Measurements from ENCODE around the gene MAP4K4.

Gene MAP4K4

DNA sequence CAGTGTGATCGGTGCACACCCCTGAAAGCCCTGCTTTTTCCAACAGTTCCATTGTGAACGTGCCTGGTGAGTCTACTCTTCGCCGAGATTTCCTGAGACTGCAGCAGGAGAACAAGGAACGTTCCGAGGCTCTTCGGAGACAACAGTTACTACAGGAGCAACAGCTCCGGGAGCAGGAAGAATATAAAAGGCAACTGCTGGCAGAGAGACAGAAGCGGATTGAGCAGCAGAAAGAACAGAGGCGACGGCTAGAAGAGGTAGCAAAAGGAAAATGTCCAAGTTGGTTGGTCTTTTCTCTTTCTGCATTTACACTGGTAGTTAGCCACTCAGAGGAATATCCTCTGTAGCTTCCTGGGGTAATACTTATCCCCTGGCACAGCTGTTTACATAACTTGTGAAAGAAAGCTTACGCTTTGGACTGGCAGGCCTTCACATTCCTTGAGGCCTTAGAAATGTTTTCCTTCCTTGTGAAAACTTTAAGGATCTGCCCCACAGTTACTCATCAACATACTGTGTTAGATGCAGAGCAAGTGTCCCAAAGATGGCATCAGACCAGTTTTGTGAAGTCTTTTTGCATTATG is 146.6 kb downstream of the MAP4K4 start:
- DNase-seq = no peak

DNA sequence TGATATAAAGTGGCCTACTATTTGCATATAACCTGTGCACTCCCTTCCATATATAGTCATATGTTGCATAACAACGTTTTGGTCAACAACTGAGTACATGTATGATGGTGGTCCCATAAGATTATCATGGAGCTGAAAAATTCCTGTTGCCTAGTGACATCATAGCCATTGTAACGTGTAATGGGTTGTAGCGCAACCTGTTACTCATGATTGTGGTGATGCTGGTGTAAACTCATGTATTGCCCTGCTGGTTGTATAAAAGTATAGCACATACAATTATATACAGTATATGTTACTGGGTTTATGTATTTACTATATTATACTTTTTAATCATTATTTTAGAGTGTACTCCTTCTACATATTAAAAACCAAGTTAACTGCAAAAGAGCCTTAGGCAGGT is 149.5 kb downstream of the MAP4K4 start:
- DNase-seq = no peak

DNA sequence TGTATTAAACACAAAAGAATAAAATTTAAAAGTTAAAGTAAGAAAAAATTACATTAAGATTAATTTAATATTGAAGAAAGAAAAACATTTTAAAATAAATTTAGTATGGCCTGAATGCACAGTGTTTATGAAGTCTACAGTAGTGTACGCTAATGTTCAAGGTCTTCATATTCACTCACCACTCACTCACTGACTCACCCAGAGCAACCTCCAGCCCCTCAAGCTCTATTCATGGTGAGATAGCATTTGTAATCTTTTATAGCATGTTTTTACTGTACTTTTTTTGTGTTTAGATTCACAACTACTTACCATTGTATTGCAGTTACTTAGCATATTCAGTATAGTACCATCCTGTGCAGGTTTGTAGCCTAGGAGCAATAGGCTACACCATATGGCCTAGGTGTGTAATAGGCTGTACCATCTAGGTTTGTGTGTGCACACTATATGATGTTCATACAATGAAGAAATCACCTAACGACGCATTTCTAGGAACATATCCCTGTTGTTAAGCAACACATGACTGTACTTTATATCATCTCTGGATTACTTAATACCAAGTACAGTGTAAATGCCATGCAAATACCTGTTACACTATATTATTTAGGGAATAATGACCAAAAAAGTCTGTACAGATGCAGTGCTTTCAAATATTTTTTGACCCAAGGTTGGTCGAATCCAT is 150.3 kb downstream of the MAP4K4 start:
- no peak for DNase-seq

DNA sequence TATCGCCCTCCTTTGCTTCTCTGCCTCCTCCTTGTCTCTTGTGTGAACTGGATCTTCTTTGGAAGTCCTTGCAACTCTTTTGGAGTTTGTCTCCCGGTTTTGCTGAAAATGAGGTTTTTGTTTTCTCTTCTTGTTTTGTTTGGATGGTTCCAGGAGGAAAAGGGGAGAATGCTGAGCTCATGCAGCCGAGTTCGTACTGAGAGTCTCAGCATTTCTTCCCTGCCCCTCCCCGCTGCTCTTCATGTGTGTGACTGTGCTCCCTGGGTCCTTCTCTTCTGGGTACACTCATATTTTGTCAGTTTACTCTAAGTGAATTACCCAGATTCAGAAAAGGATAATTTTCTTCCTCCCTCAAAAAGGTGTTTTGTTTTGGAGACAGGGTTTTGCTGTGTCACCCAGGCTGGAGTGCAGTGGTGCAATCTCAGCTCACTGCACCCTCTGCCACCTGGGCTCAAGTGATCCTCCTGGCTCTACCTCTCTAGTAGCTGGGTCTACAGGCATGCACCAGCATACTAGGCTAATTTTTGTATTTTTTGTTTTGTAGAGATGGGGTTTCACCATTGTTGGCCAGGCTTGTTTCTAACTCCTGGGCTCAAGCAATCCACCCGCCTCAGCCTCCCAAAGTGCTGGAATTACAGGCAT is 151.4 kb downstream of the MAP4K4 start:
- DNase-seq = no peak

DNA sequence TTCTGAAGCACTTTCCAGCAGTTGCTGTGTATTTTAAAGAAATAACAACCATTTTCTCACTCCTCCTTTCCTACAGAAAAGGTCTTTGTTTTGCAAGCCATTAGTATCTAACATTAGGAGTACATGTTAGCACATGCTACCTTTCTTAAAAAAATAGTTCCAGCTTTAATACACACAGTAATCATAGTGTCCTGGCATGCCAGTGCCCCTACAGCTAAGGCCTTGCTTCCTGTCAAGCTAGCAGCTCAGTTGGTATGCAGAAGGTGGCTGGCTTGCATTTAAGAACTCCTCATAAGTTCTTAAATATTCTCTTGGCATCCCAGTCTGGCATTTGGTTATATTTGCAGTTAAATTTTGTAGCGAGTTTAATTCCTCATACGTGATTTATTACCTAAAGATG is 152.9 kb downstream of the MAP4K4 start:
- no peak for DNase-seq

DNA sequence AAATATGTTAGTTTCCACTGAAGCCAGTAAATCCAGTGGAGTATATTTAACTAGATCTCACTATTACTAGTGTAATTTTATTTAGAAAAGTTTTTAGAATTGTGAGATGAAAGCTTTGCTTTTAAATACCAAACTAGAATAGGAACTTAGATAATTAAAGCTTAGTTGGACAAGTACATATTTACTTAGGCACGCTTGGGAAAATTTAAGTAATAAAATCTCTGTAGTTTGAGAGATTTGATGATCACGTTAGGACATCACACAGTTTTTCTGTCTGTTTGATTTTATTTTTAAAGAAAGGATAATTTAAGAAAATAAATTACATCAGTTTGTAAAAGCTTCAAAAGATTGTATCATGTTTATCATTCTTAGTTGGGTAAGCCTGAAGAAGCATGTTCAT is 153.5 kb downstream of the MAP4K4 start:
- no peak for DNase-seq

DNA sequence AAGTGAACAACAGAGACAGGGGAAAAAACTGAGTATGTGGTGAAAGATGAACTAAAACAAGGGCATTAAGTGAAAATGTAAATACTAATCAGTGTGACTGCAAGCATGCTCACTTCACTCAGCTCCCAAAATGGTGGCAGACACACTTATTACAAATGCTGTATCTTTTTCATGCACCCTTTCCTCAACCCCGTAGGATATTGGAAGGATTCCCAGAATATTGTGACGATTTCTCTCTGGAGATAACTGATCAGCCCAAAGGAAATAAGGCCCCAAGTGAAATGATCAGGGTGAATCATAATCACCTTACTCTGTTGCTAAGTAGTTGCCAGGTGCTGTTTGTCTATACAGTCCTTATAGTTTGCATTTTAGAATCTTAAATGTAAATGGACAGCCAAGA is 155.3 kb downstream of the MAP4K4 start:
- DNase-seq = no peak

DNA sequence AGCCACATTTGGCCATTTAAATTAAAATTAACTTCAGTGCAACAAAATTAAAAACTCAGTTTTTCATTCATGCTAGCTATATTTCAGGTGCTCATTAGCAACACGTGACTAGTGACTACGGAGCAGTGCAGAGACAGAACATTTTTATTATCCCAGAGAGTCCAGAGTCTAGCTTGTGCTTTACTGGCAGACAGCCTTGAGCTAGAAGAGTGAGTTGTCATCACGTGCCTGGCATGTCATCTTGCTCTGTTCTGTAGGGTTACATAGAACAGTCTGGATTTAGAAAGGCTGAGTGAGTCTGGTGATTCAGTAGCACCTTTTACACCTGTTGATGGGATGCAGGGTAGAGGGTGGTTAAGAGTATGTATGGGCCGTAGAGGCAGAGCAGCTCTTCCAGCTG is 157.4 kb downstream of the MAP4K4 start:
- no peak for DNase-seq

DNA sequence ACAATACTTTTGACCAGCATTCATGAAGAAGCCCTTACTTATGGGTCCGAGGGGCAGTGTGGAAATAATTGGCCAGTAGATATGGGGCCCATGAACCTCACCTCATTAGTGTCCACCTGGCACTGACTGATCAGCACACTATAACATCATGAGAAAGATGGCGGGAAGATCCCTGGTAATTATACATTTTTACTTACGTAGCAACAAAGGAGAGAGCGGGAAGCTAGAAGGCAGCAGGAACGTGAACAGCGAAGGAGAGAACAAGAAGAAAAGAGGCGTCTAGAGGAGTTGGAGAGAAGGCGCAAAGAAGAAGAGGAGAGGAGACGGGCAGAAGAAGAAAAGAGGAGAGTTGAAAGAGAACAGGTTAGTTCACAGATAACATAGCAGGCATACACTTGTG is 158.3 kb downstream of the MAP4K4 start:
- DNase-seq = no peak

DNA sequence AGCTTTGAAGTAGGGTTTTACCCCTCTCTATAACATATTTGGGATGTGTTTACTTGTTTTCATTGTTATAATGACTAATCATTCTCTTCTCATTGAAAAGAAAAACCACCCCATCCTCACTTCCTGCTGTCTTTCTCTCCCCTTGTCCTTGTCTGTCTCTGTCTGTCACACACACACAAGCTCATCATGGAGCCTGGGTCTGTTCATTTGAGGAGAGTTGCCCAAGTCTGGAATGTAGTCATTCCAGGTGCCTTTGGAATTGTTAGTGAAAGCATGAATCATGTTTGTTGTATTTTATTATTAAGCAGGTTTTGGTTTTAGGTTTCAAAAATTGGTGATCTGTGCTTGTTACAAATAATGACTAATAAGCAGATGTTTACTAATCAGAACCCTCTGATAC is 160.7 kb downstream of the MAP4K4 start:
- no peak for DNase-seq

DNA sequence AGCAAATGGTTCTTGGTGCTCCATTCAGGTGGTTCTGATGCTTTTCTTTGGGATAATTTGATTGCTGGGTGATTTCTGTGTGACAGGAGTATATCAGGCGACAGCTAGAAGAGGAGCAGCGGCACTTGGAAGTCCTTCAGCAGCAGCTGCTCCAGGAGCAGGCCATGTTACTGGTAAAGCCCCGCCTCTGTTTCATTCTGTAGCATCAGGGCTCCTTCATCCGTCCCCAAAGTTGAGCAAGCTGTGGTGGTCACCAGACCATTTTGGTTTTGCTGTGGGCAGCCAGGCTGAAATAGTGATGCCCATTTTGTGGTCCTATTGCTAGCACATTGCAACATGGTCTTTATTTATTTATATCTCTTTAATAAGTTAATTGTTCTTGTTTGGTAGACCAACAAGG is 161.4 kb downstream of the MAP4K4 start:
- no peak for DNase-seq

DNA sequence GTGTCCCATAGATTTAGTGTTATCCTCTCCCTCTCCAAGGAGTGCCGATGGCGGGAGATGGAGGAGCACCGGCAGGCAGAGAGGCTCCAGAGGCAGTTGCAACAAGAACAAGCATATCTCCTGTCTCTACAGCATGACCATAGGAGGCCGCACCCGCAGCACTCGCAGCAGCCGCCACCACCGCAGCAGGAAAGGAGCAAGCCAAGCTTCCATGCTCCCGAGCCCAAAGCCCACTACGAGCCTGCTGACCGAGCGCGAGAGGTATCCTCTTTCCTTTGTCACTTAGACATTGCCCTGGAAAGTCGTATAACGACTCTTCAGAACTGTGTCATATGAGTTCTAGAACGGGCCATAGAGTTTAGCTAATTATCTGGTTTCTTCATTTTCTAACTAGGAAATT is 162.1 kb downstream of the MAP4K4 start:
- no peak for DNase-seq

DNA sequence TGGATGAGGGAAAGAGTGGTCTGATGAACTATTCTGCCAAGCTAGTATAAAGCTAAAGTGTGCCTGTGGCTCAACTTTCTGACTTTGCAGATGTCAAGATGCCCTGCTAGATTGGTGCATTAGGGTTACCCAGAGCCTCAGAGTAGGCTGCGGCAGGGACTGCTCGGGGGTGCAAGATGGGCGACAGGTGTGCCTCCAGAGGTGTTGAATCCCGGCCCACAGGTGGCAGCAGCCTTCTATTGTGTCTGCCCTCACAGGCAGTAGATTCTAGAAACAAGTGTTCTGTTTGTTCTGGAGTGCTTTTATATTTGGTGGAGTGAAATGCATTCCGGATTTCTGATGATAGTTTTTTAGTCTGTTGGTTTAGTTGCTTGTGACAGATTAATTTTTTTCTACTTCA is 162.7 kb downstream of the MAP4K4 start:
- no peak for DNase-seq

DNA sequence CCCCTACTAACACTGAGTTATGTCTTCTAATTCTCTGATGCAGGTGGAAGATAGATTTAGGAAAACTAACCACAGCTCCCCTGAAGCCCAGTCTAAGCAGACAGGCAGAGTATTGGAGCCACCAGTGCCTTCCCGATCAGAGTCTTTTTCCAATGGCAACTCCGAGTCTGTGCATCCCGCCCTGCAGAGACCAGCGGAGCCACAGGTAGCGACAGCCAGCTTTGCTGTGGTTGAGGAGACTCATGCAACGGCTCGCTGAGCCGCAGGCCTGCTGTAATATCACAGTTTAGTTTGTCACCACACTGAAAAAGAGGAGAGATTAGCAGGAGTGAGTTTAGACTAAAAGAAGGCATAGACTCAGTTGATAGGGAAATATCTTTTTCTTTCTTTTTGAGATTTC is 163.3 kb downstream of the MAP4K4 start:
- DNase-seq = no peak

DNA sequence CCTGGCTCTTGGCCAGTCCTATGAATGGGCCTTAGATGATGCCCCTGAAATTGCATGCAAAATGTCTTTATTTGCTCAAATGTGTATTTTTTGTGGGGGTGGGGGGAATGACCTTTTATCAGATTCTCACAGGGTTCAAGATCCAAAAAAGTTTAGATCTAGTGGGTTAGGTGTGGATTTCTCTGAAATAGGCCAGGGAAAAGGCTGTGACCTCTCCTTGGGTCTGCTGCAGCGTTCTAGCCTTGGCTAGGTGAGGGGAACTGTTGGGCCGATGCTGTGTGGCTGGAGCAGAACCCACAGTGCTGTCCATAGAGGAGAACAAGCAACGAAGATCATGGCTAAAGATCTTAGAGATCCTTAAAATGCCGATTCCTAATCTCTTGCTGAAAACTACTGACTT is 163.9 kb downstream of the MAP4K4 start:
- DNase-seq = no peak

DNA sequence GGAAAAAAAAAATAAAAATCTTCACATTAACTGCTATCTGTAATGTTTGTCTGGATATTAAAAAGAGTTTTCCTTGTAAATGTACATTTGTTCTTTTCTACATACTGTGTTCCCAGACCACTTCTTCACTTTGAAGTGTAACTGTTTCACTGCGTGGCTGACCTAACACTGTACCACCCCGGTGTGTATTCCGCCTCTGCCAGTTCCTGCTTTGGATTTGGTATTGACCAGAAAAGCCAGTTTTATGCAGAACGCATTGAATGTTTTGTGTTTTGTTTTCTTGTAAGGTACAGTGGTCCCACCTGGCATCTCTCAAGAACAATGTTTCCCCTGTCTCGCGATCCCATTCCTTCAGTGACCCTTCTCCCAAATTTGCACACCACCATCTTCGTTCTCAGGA is 166.0 kb downstream of the MAP4K4 start:
- no peak for DNase-seq

DNA sequence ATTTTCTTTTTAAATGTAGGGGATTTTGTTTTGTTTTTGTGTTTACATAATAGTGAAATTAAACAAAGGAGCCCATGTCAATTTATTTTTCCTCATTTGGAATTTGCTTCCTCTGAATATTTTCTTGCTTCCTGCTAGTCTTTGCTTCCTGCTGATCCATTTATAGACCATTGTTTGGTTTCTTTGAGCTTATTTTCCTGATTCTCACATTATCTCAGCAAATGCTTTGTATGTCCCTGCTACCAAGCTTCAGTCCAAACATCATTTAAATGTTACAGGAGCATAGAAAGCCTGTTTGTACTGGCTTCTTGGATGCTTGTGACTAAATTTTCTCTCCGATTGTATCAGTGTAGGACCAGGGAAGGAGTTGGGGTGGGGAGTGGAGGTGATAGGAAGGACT is 166.9 kb downstream of the MAP4K4 start:
- DNase-seq = no peak

DNA sequence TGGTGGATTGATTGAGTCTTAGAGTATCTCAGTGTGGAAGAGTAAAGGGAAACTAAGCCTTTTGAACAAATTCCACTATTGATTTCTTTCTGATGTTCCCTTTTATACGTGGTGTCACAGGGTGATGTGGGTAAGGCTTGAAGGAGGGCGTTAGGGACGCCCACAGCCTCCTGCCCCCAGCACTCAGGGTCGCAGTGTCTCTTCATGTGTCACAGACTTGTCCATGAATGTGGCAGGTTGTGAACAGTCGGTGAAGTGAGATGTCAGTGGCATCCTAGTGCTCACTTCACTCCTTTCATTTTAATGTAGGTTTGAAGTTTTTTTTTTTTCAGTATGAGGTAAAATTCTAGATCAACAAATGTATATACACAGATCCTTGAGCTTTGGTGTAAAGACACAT is 171.0 kb downstream of the MAP4K4 start:
- DNase-seq = no peak

DNA sequence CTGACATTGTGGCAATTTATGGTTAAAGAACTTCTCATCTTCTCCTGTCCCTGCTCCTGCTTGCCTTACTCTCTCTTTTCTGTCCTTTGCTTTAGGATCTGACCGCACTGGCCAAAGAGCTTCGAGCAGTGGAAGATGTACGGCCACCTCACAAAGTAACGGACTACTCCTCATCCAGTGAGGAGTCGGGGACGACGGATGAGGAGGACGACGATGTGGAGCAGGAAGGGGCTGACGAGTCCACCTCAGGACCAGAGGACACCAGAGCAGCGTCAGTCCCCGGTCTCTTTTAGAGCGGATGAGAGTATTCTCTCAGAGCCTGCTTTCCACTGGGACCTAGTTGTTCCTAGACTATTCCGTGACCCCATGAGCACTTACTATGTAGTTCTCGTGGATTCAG is 172.0 kb downstream of the MAP4K4 start:
- DNase-seq = no peak

DNA sequence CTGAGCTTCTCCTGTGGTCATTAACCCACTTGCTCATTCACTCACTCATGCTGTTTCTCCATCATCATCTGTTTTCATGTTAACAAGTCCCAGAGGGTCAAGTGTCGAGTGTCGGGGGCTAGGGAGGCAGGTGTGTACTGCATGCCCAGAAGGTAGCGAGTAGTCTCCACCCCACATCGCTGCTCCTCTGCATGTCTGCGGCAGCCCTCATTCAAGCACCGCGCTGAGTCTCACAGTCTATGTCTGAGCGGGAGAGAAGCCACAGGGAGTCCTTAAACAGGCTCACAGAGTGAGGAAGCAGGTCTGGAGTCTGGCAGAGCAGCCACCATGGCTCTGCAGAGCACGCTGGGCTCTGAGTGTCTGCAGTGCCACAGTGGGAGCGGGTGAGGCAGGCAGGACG is 172.9 kb downstream of the MAP4K4 start:
- no peak for DNase-seq

DNA sequence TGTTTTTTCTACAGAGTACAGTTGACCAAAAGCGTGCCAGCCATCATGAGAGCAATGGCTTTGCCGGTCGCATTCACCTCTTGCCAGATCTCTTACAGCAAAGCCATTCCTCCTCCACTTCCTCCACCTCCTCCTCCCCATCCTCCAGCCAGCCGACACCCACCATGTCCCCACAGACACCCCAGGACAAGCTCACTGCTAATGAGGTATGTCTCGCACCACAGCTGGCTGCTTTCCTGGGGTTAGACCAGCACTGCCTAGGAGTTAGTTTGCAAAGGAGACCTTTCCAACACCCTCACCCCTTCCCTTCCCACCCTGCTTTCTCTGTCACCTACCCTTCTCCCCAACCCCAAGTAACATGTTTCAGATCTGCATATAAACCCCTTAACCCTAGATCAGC is 174.0 kb downstream of the MAP4K4 start:
- no peak for DNase-seq

DNA sequence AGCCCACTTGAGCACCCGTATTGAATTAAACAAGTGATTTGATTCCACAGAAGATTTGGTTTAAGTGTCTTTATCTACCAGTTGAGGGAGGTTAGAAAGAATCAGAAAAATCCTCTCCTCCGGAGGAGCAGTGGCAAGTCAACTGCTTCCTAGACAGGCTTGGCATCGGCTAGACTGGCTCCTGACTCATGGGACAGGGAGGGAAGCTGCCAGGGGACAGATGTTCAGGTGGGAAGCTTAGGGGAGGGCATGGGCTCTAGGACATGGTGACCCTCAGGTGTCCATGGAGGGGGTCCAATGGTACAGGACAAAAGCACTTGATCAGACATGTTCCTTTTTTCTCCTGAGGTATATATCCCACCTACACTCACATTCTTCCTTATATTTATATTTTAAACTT is 175.0 kb downstream of the MAP4K4 start:
- no peak for DNase-seq

DNA sequence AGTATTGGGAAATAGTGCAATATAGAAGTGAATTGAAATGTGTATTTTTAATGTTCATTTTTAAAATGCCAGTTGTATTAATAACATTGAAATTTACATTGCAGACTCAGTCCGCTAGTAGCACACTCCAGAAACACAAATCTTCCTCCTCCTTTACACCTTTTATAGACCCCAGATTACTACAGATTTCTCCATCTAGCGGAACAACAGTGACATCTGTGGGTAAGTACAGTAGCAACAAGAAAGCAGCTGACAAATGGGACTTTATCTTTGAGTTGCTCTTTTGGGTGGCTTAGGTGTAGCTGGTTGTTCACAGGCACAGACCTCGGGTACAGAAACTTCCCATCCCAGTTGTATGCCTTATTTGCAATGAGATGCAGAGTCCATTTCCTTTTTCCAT is 176.0 kb downstream of the MAP4K4 start:
- no peak for DNase-seq

DNA sequence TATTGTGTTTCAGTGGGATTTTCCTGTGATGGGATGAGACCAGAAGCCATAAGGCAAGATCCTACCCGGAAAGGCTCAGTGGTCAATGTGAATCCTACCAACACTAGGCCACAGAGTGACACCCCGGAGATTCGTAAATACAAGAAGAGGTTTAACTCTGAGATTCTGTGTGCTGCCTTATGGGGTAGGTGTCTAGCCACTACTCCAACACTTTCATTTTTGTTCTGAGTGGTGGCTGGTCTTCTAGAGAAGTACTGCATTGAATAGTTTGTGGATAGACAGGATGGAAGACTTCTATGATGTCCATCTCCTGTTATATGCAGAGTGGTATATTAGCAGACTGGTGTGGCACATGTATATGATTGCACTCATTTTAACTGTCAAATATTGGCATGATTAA is 176.6 kb downstream of the MAP4K4 start:
- DNase-seq = no peak

DNA sequence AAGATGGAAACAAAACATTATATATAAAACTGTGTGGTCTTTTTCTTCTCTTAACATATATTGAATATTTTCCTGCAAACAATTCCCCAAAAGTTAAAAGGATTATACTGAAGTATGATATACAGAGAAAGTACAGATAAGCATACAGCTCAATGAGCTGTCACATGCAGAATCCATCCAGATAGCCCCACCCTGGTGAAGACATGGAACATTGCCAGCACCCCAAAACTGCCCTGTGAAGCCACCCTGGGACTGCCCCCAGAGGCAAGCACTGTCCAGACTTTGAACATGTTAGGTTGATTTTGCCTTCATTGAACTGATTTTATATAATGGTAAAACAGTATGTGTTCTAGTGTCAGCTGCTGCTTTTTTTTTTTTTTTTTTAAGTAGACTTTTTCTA is 182.0 kb downstream of the MAP4K4 start:
- DNase-seq = no peak

Data from suppressor macrophage treated with lipopolysaccharide for 4 hours (primary cell).